Activated CD4-positive, alpha-beta T cell treated with anti-CD3 and anti-CD28 coated beads, Interleukin-2, amount 10 ng/mL, durations not matched to agents 24 days and 14 days (primary cell): ENCODE results near the gene PHETA1. TPM values are rescaled to one million over a fixed set of nuclear protein-coding genes. Genes with fewer than 3 reads are reported as not detected.

ENCODE experiments used
- total RNA-seq: library from RNA; stranded (reverse); gene quantifications from 2 replicates; pipeline ENCODE4 v1.2.3, GENCODE V29; 2022

Gene PHETA1
- total RNA-seq, 1 donor from 2014 or later = 3.0 TPM

Other genes with a start within 250 kb of the PHETA1 start
- gene SH2B3, start 36.8 kb upstream of the PHETA1 start, total RNA-seq = 43.4 and 44.1 TPM in 2 replicates
- gene ATXN2, start 230.2 kb upstream of the PHETA1 start, total RNA-seq = 49.3 and 53.0 TPM in 2 replicates